HG03095 (cell line): ENCODE measurements around the gene PLD5.
"Not testable (repeated sequence)": the region's sequence is repeated elsewhere in the genome, so short reads cannot be mapped to it uniquely, and the experiment has no call there.

Experiments used
- ATAC-seq: cut with Tn5 transposase; IDR thresholded peaks from one replicate; pipeline ENCODE4 v1.9.1; 2021; ENCODE audit warnings: moderate library complexity; ENCODE audit not compliant: unreplicated experiment

Gene PLD5

GRCh38 chr1:242178924-242179708 lies 345.4 kb downstream of the PLD5 start:
- no peak for ATAC-seq

- ATAC-seq = no peak
Observed at GRCh38 chr1:242178436-242178835, 346.1 kb downstream of the PLD5 start.

- ATAC-seq = no peak
Observed at GRCh38 chr1:242162140-242162539, 362.4 kb downstream of the PLD5 start.

GRCh38 chr1:242147096-242147976 lies 377.2 kb downstream of the PLD5 start:
- peak; percentile 42 for ATAC-seq

GRCh38 chr1:242146652-242147051 lies 377.8 kb downstream of the PLD5 start:
- ATAC-seq = no peak

GRCh38 chr1:242140836-242141235 lies 383.7 kb downstream of the PLD5 start:
- ATAC-seq = no peak

GRCh38 chr1:242139986-242140385 lies 384.5 kb downstream of the PLD5 start:
- no peak for ATAC-seq

- peak; percentile 71 for ATAC-seq
Observed at GRCh38 chr1:242139442-242139841, 385.1 kb downstream of the PLD5 start.

GRCh38 chr1:242133796-242134195 lies 390.7 kb downstream of the PLD5 start:
- ATAC-seq = no peak

GRCh38 chr1:242133351-242133750 lies 391.1 kb downstream of the PLD5 start:
- no peak for ATAC-seq

- no peak for ATAC-seq
Observed at GRCh38 chr1:242132121-242132817, 392.2 kb downstream of the PLD5 start.

- no peak for ATAC-seq
Observed at GRCh38 chr1:242128951-242129502, 395.5 kb downstream of the PLD5 start.

- ATAC-seq = no peak
Observed at GRCh38 chr1:242120432-242120831, 404.1 kb downstream of the PLD5 start.

GRCh38 chr1:242100921-242101320 lies 423.6 kb downstream of the PLD5 start:
- no peak for ATAC-seq

GRCh38 chr1:242097283-242097682 lies 427.2 kb downstream of the PLD5 start:
- ATAC-seq = not testable (repeated sequence)

GRCh38 chr1:242093116-242093515 lies 431.4 kb downstream of the PLD5 start:
- no peak for ATAC-seq

GRCh38 chr1:242089911-242090310 lies 434.6 kb downstream of the PLD5 start:
- no peak for ATAC-seq

- ATAC-seq = no peak
Observed at GRCh38 chr1:242088875-242089274, 435.6 kb downstream of the PLD5 start.

- ATAC-seq = no peak
Observed at GRCh38 chr1:242086706-242087105, 437.8 kb downstream of the PLD5 start.

- no peak for ATAC-seq
Observed at GRCh38 chr1:242086093-242086492, 438.4 kb downstream of the PLD5 start.

- ATAC-seq = no peak
Observed at GRCh38 chr1:242083742-242084141, 440.8 kb downstream of the PLD5 start.
